ENCODE data around the gene NCK1. TPM values are rescaled to one million over a fixed set of nuclear protein-coding genes. Genes with fewer than 3 reads are reported as not detected.

NCK1 gene
- 10 to 100 TPM; 37.2 to 42.2 TPM for total RNA-seq

- DNase-seq: peak; percentile 94
- Mint-ChIP-seq H3K9me3 (no peaks in the 10 kb centered on the region), H3K27me3 (no peaks in the 10 kb centered on the region), H3K4me3 (peak within 1 kb of the TSS; percentile 97), H3K36me3 (peaks cover 22% of the 10 kb centered on the region), H3K4me1 (peaks cover 39% of the 10 kb centered on the region), H3K27ac (peak within 1 kb of the TSS; percentile 97)
- peak; percentile 98 for ATAC-seq (ENCODE audit: low read depth)
- POLR2A ChIA-PET: interaction anchor here (0.6 to 4.4 kb wide), 19 partner anchors 8 to 675 kb away, joined by 3 to 61 read pairs (median 4); partner anchors contain the start of genes MSL2 and STAG1
Measured at GRCh38 chr3:136861890-136862616, at the start of gene NCK1. Gene NCK1 (plus strand): TSS chr3:136862208. CDS start chr3:136928002, 65,794 bp downstream.

- no peak for DNase-seq
- H3K9me3 Mint-ChIP-seq: no peaks in the 10 kb centered on the region
- no peak overlapping the region for H3K27ac Mint-ChIP-seq
- no peak for ATAC-seq (ENCODE audit: low read depth)
- peaks cover 19% of the 10 kb centered on the region for H3K4me1 Mint-ChIP-seq
- no peaks in the 10 kb centered on the region for H3K36me3 Mint-ChIP-seq
- POLR2A ChIA-PET: no interaction called here
- peaks cover 34% of the 10 kb centered on the region for H3K27me3 Mint-ChIP-seq
- H3K4me3 Mint-ChIP-seq: peak overlapping the region; percentile 82
Measured at GRCh38 chr3:136817448-136817847, 44.6 kb upstream of the NCK1 start.

DNA sequence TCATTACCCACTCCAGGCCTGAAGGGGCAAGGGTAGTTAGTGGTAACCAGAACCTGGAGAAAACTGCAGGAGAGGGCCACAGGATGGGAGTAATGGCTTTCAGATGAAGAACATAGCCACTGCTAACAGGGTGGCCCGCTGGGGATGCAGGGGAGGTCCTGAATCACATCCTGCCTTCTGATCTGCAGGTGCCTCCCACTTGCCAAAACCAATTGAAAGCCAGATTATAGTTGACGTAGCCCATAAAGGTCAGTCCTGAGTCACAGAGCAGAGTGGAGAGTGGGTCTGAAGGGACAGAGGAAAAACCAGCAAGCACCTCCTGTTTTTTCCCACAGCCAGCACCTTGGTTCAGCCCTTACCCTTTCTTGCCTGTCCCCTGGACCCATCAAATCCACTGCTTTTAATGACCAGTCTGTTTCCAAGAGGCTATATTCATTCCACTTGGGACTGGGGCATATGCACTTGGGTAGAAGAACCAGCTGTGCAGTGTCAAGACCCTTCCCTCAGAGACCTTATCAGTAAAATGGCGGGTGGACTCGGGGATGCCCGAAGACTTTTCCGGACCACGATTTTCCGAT, 43.7 kb upstream of the NCK1 start:
- DNase-seq (peak; percentile 29), ATAC-seq (ENCODE audit: low read depth) (peak; percentile 66)
- peak overlapping the region; percentile 82 for H3K4me3 Mint-ChIP-seq
- H3K9me3 Mint-ChIP-seq: peaks cover 3% of the 10 kb centered on the region
- peaks cover 19% of the 10 kb centered on the region for H3K4me1 Mint-ChIP-seq
- no peaks in the 10 kb centered on the region for H3K36me3 Mint-ChIP-seq
- no peak overlapping the region for H3K27ac Mint-ChIP-seq
- POLR2A ChIA-PET: no interaction called here
- H3K27me3 Mint-ChIP-seq: peaks cover 35% of the 10 kb centered on the region

- H3K9me3 Mint-ChIP-seq: peaks cover 3% of the 10 kb centered on the region
- H3K4me1 Mint-ChIP-seq: peaks cover 19% of the 10 kb centered on the region
- ATAC-seq (ENCODE audit: low read depth) (peak; percentile 60), DNase-seq (peak; percentile 51)
- no peak within 1 kb of the TSS for H3K27ac Mint-ChIP-seq
- peak within 1 kb of the TSS; percentile 82 for H3K4me3 Mint-ChIP-seq
- H3K27me3 Mint-ChIP-seq: peaks cover 35% of the 10 kb centered on the region
- POLR2A ChIA-PET: no interaction called here
- H3K36me3 Mint-ChIP-seq: no peaks in the 10 kb centered on the region
Measured at GRCh38 chr3:136818769-136819391, 43.1 kb upstream of the NCK1 start, which contains the start of gene SLC35G2. Gene SLC35G2 (plus strand): TSS chr3:136819126. CDS start chr3:136854461, 35,335 bp downstream.

DNA sequence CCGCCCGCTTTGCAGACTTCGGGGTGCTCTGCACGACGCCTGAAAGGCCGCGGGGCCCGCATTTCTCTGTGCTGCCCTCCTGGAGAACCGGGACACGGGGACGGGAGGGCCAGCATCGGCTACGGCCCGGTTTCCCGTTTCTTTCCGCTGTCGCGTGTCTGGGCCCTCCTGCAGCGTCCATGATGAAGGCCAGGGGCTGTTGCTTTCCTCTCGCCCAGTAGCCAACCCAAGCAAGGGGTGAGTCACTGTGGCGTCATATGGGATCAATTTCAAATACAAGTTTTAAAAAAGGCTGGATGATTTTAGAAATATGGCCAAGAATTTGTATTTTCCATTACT, 42.6 kb upstream of the NCK1 start:
- ATAC-seq (ENCODE audit: low read depth) (peak; percentile 17), DNase-seq (no peak)
- Mint-ChIP-seq H3K4me1 (peaks cover 19% of the 10 kb centered on the region), H3K9me3 (peaks cover 4% of the 10 kb centered on the region), H3K4me3 (peak overlapping the region; percentile 82), H3K27me3 (peaks cover 37% of the 10 kb centered on the region), H3K36me3 (no peaks in the 10 kb centered on the region), H3K27ac (no peak overlapping the region)
- POLR2A ChIA-PET: no interaction called here

GRCh38 chr3:136819731-136820679, 42.0 kb upstream of the NCK1 start:
- Mint-ChIP-seq H3K4me1 (peaks cover 19% of the 10 kb centered on the region), H3K9me3 (peaks cover 6% of the 10 kb centered on the region), H3K27ac (no peak overlapping the region), H3K27me3 (peaks cover 37% of the 10 kb centered on the region), H3K36me3 (no peaks in the 10 kb centered on the region), H3K4me3 (peak overlapping the region; percentile 82)
- peak; percentile 62 for ATAC-seq (ENCODE audit: low read depth)
- peak; percentile 51 for DNase-seq
- POLR2A ChIA-PET: no interaction called here

DNA sequence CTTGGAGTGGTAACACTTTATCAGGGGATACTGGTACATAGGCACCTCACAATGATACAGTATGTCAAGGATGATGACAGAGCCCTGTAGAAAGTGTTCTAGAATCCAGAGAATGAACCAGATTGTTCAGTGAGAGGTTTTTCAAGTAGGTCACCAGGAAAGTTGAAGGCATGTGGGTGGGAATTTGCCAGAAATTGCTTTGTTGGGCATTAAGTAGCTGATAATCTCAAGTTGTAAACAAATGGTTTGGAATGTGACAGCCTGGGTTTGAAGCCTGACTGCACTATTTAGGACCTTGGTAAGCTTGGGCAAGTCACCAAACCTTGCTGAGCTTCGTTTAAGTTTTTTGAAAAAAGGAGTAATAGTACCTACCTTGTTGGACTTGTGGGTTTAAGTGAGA, 30.5 kb upstream of the NCK1 start:
- no peak overlapping the region for H3K4me3 Mint-ChIP-seq
- ATAC-seq (ENCODE audit: low read depth): no peak
- H3K27ac Mint-ChIP-seq: no peak overlapping the region
- H3K27me3 Mint-ChIP-seq: peaks cover 9% of the 10 kb centered on the region
- POLR2A ChIA-PET: no interaction called here
- no peaks in the 10 kb centered on the region for H3K4me1 Mint-ChIP-seq
- peaks cover 1% of the 10 kb centered on the region for H3K36me3 Mint-ChIP-seq
- no peaks in the 10 kb centered on the region for H3K9me3 Mint-ChIP-seq
- DNase-seq: no peak

GRCh38 chr3:136835089-136835812, 26.8 kb upstream of the NCK1 start:
- H3K4me3 Mint-ChIP-seq: no peak overlapping the region
- H3K27ac Mint-ChIP-seq: no peak overlapping the region
- H3K4me1 Mint-ChIP-seq: peaks cover 15% of the 10 kb centered on the region
- DNase-seq (no peak), ATAC-seq (ENCODE audit: low read depth) (no peak)
- POLR2A ChIA-PET: no interaction called here
- H3K27me3 Mint-ChIP-seq: peaks cover 5% of the 10 kb centered on the region
- peaks cover 10% of the 10 kb centered on the region for H3K36me3 Mint-ChIP-seq
- no peaks in the 10 kb centered on the region for H3K9me3 Mint-ChIP-seq

- Mint-ChIP-seq H3K9me3 (no peaks in the 10 kb centered on the region), H3K4me3 (no peak overlapping the region), H3K27me3 (peaks cover 3% of the 10 kb centered on the region), H3K36me3 (peaks cover 10% of the 10 kb centered on the region), H3K27ac (no peak overlapping the region), H3K4me1 (peaks cover 15% of the 10 kb centered on the region)
- no peak for ATAC-seq (ENCODE audit: low read depth)
- no peak for DNase-seq
- POLR2A ChIA-PET: no interaction called here
Measured at GRCh38 chr3:136835813-136836510, 26.0 kb upstream of the NCK1 start.

GRCh38 chr3:136836511-136837156, 25.4 kb upstream of the NCK1 start:
- peaks cover 10% of the 10 kb centered on the region for H3K36me3 Mint-ChIP-seq
- no peak overlapping the region for H3K27ac Mint-ChIP-seq
- no peaks in the 10 kb centered on the region for H3K9me3 Mint-ChIP-seq
- ATAC-seq (ENCODE audit: low read depth) (no peak), DNase-seq (no peak)
- H3K4me3 Mint-ChIP-seq: no peak overlapping the region
- peaks cover 3% of the 10 kb centered on the region for H3K27me3 Mint-ChIP-seq
- POLR2A ChIA-PET: interaction anchor here (0.7 kb wide), 1 partner anchor 54 kb away, joined by 3 read pairs; no protein-coding TSS in a partner anchor
- H3K4me1 Mint-ChIP-seq: peaks cover 15% of the 10 kb centered on the region

GRCh38 chr3:136838641-136839555, 23.1 kb upstream of the NCK1 start:
- POLR2A ChIA-PET: interaction anchor here (1.3 kb wide), 1 partner anchor 23 kb away, joined by 4 read pairs; the partner anchor contains the start of gene NCK1
- Mint-ChIP-seq H3K4me1 (peaks cover 15% of the 10 kb centered on the region), H3K9me3 (no peaks in the 10 kb centered on the region), H3K27me3 (no peaks in the 10 kb centered on the region), H3K27ac (no peak overlapping the region), H3K36me3 (peaks cover 18% of the 10 kb centered on the region), H3K4me3 (no peak overlapping the region)
- no peak for ATAC-seq (ENCODE audit: low read depth)
- DNase-seq: no peak
